GM18951 (cell line): ENCODE results near the gene OR5AL1.
"Not testable (repeated sequence)": the region's sequence is repeated elsewhere in the genome, so short reads cannot be mapped to it uniquely, and the experiment has no call there.

Experiments
- POLR2A ChIP-seq: IDR thresholded peaks from 4 replicates; pipeline ENCODE4 v1.6.1; 2011; ENCODE audit warnings: mild to moderate bottlenecking; ENCODE audit not compliant: insufficient read length, insufficient read depth; ENCODE audit errors: extremely low read depth
- in situ Hi-C: fragments of 300-500 bp; cut with MboI; formaldehyde crosslinking; loops from one replicate; pipeline ENCODE4 v1.12.0; 2022; ENCODE audit warnings: low sequenced_read_pairs, mixed read lengths, inconsistent platforms; ENCODE audit not compliant: unreplicated experiment

The OR5AL1 gene

GRCh38 chr11:56412396-56412795 lies at the start of gene OR5AL1:
Gene OR5AL1, plus strand, starts transcription at chr11:56412696.
- no peak for TF ChIP-seq POLR2A
- in situ Hi-C loops, result no loop called here

GRCh38 chr11:56375324-56375723 lies 37.2 kb upstream of the OR5AL1 start, which contains the start of gene OR8U1:
Gene OR8U1, plus strand, starts transcription at chr11:56375624. Its CDS starts 0 bp downstream, at chr11:56375624.
- in situ Hi-C loops, result no loop called here

GRCh38 chr11:56380120-56380519 lies 32.4 kb upstream of the OR5AL1 start:
- no peak for TF ChIP-seq POLR2A
- in situ Hi-C loops, result no loop called here

More at GRCh38 chr11:56375324-56375723, 37.2 kb upstream of the OR5AL1 start, which contains the start of gene OR8U1:
- no peak for TF ChIP-seq POLR2A

GRCh38 chr11:56394381-56394780 lies 18.1 kb upstream of the OR5AL1 start:
- in situ Hi-C loops, result no loop called here
- no peak for TF ChIP-seq POLR2A

- in situ Hi-C loops, result no loop called here
Observed at GRCh38 chr11:56396047-56396446, 16.4 kb upstream of the OR5AL1 start.

GRCh38 chr11:56401858-56402461 lies 10.5 kb upstream of the OR5AL1 start:
- in situ Hi-C loops, result not testable (repeated sequence)

More at GRCh38 chr11:56396047-56396446, 16.4 kb upstream of the OR5AL1 start:
- TF ChIP-seq POLR2A, result no peak

- in situ Hi-C loops, result no loop called here
- no peak for TF ChIP-seq POLR2A
Observed at GRCh38 chr11:56404393-56404792, 8.1 kb upstream of the OR5AL1 start.

GRCh38 chr11:56410801-56411200 lies 1.7 kb upstream of the OR5AL1 start:
- in situ Hi-C loops, result no loop called here

GRCh38 chr11:56453521-56453920 lies 41.0 kb downstream of the OR5AL1 start:
- no peak for TF ChIP-seq POLR2A
- in situ Hi-C loops, result no loop called here

More at GRCh38 chr11:56410801-56411200, 1.7 kb upstream of the OR5AL1 start:
- no peak for TF ChIP-seq POLR2A

- in situ Hi-C loops, result no loop called here
- TF ChIP-seq POLR2A, result no peak
Observed at GRCh38 chr11:56457076-56457475, 44.6 kb downstream of the OR5AL1 start.
